ENCODE results near the gene GZMM.

GRCh38 chr19:496986-497385, 46.9 kb upstream of the GZMM start:
- TF ChIP-seq POLR2A (IDR thresholded peaks at IDR 0.05), result no peak
- TF ChIP-seq, protein P1, sequence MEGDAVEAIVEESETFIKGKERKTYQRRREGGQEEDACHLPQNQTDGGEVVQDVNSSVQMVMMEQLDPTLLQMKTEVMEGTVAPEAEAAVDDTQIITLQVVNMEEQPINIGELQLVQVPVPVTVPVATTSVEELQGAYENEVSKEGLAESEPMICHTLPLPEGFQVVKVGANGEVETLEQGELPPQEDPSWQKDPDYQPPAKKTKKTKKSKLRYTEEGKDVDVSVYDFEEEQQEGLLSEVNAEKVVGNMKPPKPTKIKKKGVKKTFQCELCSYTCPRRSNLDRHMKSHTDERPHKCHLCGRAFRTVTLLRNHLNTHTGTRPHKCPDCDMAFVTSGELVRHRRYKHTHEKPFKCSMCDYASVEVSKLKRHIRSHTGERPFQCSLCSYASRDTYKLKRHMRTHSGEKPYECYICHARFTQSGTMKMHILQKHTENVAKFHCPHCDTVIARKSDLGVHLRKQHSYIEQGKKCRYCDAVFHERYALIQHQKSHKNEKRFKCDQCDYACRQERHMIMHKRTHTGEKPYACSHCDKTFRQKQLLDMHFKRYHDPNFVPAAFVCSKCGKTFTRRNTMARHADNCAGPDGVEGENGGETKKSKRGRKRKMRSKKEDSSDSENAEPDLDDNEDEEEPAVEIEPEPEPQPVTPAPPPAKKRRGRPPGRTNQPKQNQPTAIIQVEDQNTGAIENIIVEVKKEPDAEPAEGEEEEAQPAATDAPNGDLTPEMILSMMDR (IDR thresholded peaks at IDR 0.05), result no peak

All from right lobe of liver (tissue), 4 donors.